Smooth muscle cell (in vitro differentiated cells): Measurements from ENCODE around the gene DPP6. TPM values are rescaled to one million over a fixed set of nuclear protein-coding genes. Genes with fewer than 3 reads are reported as not detected.

Source experiments
- DNase-seq: peaks from one replicate; lab custom pipeline; 2025; ENCODE audit not compliant: unreplicated experiment; lab: John Stamatoyannopoulos, UW
- H2AFZ ChIP-seq: fragments of 200-600 bp; sonication (generic); 2 replicates; pipeline ENCODE4 v1.6.0; 2016; ENCODE audit warnings: antibody characterized with exemption, low read depth, mild to moderate bottlenecking
- H3F3A ChIP-seq: fragments of 200-600 bp; sonication (generic); 2 replicates; pipeline ENCODE4 v1.6.0; 2017; ENCODE audit warnings: antibody characterized with exemption, low read depth
- H3K27ac ChIP-seq: fragments of 200-600 bp; sonication (generic); 2 replicates; pipeline ENCODE4 v1.5.1; 2016; ENCODE audit warnings: low read depth, mild to moderate bottlenecking
- H3K27me3 ChIP-seq: fragments of 200-600 bp; sonication (generic); 2 replicates; pipeline ENCODE4 v1.6.1; 2016; ENCODE audit warnings: low read depth, mild to moderate bottlenecking
- H3K36me3 ChIP-seq: fragments of 200-600 bp; sonication (generic); 2 replicates; pipeline ENCODE4 v1.5.1; 2016; ENCODE audit warnings: low read depth
- H3K4me1 ChIP-seq: fragments of 200-600 bp; sonication (generic); 2 replicates; pipeline ENCODE4 v1.5.1; 2016; ENCODE audit warnings: low read depth
- H3K4me2 ChIP-seq: fragments of 200-600 bp; sonication (generic); 2 replicates; pipeline ENCODE4 v1.6.0; 2016; ENCODE audit warnings: mild to moderate bottlenecking
- H3K4me3 ChIP-seq: fragments of 200-600 bp; sonication (generic); 2 replicates; pipeline ENCODE4 v1.5.1; 2016; ENCODE audit warnings: mild to moderate bottlenecking
- H3K79me2 ChIP-seq: fragments of 200-600 bp; sonication (generic); 2 replicates; pipeline ENCODE4 v1.6.0; 2016; ENCODE audit warnings: low read depth, mild to moderate bottlenecking
- H3K9ac ChIP-seq: fragments of 200-600 bp; sonication (generic); 2 replicates; pipeline ENCODE4 v1.6.0; 2016; ENCODE audit warnings: low read depth
- H3K9me3 ChIP-seq: fragments of 200-600 bp; sonication (generic); replicated peaks from 2 replicates; pipeline ENCODE4 v1.5.1; 2016; ENCODE audit warnings: low read depth
- H4K20me1 ChIP-seq: fragments of 200-600 bp; sonication (generic); 2 replicates; pipeline ENCODE4 v1.6.0; 2016; ENCODE audit warnings: low read depth
- WGBS: methylation state at CpG from one replicate; pipeline ENCODE4 v1.1.7; 2016; ENCODE audit warnings: low lambda C conversion rate; 5-methylcytosine and 5-hydroxymethylcytosine counted together
- polyA plus RNA-seq: library from polyadenylated mRNA; unstranded; fragments of >200 nt; fragmentation: Nextera tagmentation; extraction: Ambion mirVana; gene quantifications from 2 replicates; pipeline ENCODE4 v1.2.1, GENCODE V29; 2016
- total RNA-seq: library from RNA; depleted of rRNA; stranded (reverse); fragments of >200 nt; gene quantifications from 2 replicates; pipeline ENCODE4 v1.2.3, GENCODE V29; 2014
- TF ChIP-seq, protein P1 (sequence below): fragments of 200-600 bp; sonication (generic); IDR thresholded peaks from 2 replicates; pipeline ENCODE4 v1.5.1; 2017; ENCODE audit warnings: borderline replicate concordance, mild to moderate bottlenecking, antibody characterized with exemption; ENCODE audit not compliant: insufficient read depth, poor library complexity, severe bottlenecking

DPP6 gene
- total and polyA plus RNA-seq, 2 experiments from 2014 or later = 0.72 TPM; not detected in 1

DNA sequence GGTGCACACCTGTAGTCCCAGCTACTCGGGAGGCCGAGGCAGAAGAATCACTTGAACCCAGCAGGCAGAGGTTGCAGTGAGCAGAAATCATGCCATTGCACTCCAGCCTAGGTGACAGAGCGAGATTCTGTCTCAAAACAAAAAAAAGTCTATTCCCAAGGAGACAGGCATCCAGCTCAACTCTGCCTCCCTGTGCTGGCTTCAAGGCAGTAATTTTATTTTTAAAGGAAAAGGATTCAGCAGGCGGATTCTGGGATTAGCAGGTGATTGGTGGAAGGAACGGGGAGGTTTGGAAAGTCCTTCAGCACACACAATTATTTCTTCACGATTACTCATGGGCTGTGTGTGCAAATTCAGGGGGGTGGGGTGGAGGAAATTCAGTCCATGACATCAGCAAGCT lies 707.8 kb downstream of the DPP6 start:
- Histone ChIP-seq H2AFZ (no peak overlapping the region), H3F3A (no peaks in the 10 kb centered on the region), H3K36me3 (no peaks in the 10 kb centered on the region), H3K4me2 (no peak overlapping the region), H3K4me3 (no peak overlapping the region), H3K9me3 (no peaks in the 10 kb centered on the region), H3K79me2 (no peaks in the 10 kb centered on the region), H3K27me3 (no peaks in the 10 kb centered on the region), H3K27ac (no peak overlapping the region), H4K20me1 (no peaks in the 10 kb centered on the region), H3K9ac (no peak overlapping the region), H3K4me1 (no peaks in the 10 kb centered on the region)
- TF ChIP-seq, protein P1, sequence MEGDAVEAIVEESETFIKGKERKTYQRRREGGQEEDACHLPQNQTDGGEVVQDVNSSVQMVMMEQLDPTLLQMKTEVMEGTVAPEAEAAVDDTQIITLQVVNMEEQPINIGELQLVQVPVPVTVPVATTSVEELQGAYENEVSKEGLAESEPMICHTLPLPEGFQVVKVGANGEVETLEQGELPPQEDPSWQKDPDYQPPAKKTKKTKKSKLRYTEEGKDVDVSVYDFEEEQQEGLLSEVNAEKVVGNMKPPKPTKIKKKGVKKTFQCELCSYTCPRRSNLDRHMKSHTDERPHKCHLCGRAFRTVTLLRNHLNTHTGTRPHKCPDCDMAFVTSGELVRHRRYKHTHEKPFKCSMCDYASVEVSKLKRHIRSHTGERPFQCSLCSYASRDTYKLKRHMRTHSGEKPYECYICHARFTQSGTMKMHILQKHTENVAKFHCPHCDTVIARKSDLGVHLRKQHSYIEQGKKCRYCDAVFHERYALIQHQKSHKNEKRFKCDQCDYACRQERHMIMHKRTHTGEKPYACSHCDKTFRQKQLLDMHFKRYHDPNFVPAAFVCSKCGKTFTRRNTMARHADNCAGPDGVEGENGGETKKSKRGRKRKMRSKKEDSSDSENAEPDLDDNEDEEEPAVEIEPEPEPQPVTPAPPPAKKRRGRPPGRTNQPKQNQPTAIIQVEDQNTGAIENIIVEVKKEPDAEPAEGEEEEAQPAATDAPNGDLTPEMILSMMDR = no peak
- no peak for DNase-seq
- WGBS = 80% methylated on average over 6 of the region's 6 CpGs

DNA sequence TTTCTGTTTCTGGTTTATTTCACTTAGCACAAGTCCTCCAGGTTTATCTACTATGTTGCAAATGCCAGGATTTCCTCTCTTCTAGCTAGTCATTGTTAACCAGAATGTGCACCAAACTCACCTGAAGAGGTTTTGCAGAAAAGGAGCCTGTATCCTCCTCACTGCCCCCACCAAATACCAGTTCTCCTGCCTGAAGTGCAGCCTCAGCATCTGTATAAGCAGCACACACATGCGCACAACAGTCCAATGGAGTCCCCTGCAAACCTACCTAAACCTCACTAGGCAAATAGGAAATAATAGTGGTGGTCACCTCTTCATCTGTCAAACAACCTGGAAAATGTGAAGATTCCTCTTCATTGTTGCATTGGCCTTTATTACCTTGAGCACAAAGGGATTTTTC lies 712.9 kb downstream of the DPP6 start:
- 86% methylated on average over 1 of the region's 1 CpG for WGBS
- H3K27ac ChIP-seq = no peak overlapping the region
- H4K20me1 ChIP-seq = no peaks in the 10 kb centered on the region
- no peak overlapping the region for H2AFZ ChIP-seq
- DNase-seq = no peak
- H3K4me2 ChIP-seq = no peak overlapping the region
- H3K4me3 ChIP-seq = no peak overlapping the region
- no peaks in the 10 kb centered on the region for H3K36me3 ChIP-seq
- TF ChIP-seq, protein P1 = no peak
- H3K4me1 ChIP-seq = peaks cover 8% of the 10 kb centered on the region
- no peaks in the 10 kb centered on the region for H3K79me2 ChIP-seq
- H3K9ac ChIP-seq = no peak overlapping the region
- no peaks in the 10 kb centered on the region for H3F3A ChIP-seq
- H3K9me3 ChIP-seq = no peaks in the 10 kb centered on the region
- peaks cover 4% of the 10 kb centered on the region for H3K27me3 ChIP-seq

DNA sequence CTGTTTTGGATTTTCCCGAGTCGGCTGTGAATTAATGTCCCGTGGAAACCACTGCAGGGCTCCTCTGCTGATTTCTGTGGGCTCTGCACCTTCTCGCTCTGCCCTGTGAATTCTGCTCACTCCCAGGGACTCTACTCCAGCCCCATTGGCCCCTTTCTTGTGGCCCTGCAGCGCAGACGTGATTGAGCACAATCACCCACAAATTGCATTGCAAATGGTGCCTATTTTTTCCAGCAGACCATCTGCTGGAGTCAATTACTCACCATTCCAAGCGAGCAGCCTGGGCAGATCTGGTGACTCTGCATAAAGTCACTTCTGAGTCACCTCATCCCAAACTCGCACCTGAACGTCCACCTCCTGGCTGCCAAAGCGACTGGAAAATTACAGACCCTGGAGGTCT lies 714.9 kb downstream of the DPP6 start:
- 64% methylated on average over 10 of the region's 10 CpGs for WGBS
- no peak for DNase-seq
- Histone ChIP-seq H3K9ac (no peak overlapping the region), H3K79me2 (no peaks in the 10 kb centered on the region), H3K4me3 (no peak overlapping the region), H3K4me2 (no peak overlapping the region), H3K9me3 (no peaks in the 10 kb centered on the region), H3F3A (no peaks in the 10 kb centered on the region), H3K4me1 (peaks cover 8% of the 10 kb centered on the region), H3K27ac (no peak overlapping the region), H3K36me3 (no peaks in the 10 kb centered on the region), H3K27me3 (peaks cover 4% of the 10 kb centered on the region), H2AFZ (no peak overlapping the region), H4K20me1 (no peaks in the 10 kb centered on the region)
- TF ChIP-seq, protein P1 = no peak

DNA sequence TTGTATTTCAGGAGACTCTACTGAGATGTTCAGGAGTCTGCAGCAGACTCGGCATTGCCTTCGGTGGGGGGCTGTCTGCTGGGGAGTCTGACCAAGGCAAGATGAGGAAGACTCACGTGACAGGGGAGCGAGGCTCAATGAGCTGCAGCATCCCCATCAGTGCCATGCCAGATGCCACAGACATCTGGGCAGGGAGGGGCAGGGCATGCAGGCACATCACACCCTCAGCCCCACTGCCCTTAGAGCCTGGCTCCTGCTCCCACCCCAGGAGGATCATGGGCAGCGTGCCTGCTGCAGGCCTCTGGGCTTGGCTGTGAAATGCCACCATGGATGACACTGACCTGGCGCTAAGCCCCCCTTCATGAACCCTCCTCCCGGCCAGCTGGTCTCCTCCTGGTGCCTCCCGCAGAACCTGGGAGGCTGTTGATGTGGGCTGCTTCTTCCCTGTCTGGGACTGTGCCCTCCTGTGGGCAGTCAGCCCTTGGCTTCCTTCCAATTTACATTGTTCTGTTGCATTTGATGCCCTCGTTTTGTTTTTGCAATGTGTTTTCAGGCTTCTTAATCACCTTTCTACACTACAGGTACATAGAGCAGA lies 715.7 kb downstream of the DPP6 start:
- H3K4me1 ChIP-seq = peaks cover 8% of the 10 kb centered on the region
- 90% methylated on average over 9 of the region's 9 CpGs for WGBS
- no peak overlapping the region for H3K9ac ChIP-seq
- no peak overlapping the region for H3K27ac ChIP-seq
- H3K4me2 ChIP-seq = no peak overlapping the region
- DNase-seq = no peak
- H3K4me3 ChIP-seq = no peak overlapping the region
- no peaks in the 10 kb centered on the region for H3F3A ChIP-seq
- no peaks in the 10 kb centered on the region for H3K79me2 ChIP-seq
- no peaks in the 10 kb centered on the region for H4K20me1 ChIP-seq
- H2AFZ ChIP-seq = no peak overlapping the region
- TF ChIP-seq, protein P1 = no peak
- no peaks in the 10 kb centered on the region for H3K36me3 ChIP-seq
- peaks cover 4% of the 10 kb centered on the region for H3K27me3 ChIP-seq
- no peaks in the 10 kb centered on the region for H3K9me3 ChIP-seq
